Pancreas (tissue), 10 donors: ENCODE results near the gene ORAI1. TPM values are rescaled to one million over a fixed set of nuclear protein-coding genes. Genes with fewer than 3 reads are reported as not detected.

Experiments
- ATAC-seq, 4 donors: fragments of 200-7000 bp; cut with Tn5 transposase; one replicate each; pipeline versions ENCODE4 v1.8.0 to v1.9.1; 2020; ENCODE audit warnings: mild to moderate bottlenecking in 4 of 4, moderate library complexity in 4 of 4
- DNase-seq, 6 donors: peaks; one replicate each; pipeline ENCODE4 v3.0.0-alpha.2; 2020
- FAIRE-seq: peaks from 2 replicates; lab custom pipeline; 2012; peaks lifted over from hg19 to GRCh38; lab: Jason Lieb, UNC
- H3K27ac ChIP-seq, 4 donors: fragments of 200-600 bp; sonication (generic); 1 replicate in 3 of 4; 2 replicates in 1 of 4; pipeline versions ENCODE4 v1.5.0 to v1.8.0; 2020
- H3K27me3 ChIP-seq, 4 donors: fragments of 200-600 bp; one replicate each; pipeline ENCODE4 v1.8.0; 2021
- H3K36me3 ChIP-seq, 3 donors: fragments of 200-600 bp; sonication (generic) in 1 of 3; one replicate each; pipeline versions ENCODE4 v1.5.0 to v1.8.0; 2020 to 2021
- H3K4me1 ChIP-seq, 3 donors: fragments of 200-600 bp; one replicate each; pipeline ENCODE4 v1.8.0; 2021
- H3K4me3 ChIP-seq, 4 donors: fragments of 200-600 bp; sonication (generic) in 2 of 4; one replicate each; pipeline versions ENCODE4 v1.5.0 to v1.8.0; 2020 to 2021
- H3K9me3 ChIP-seq, 4 donors: fragments of 200-600 bp; one replicate each; pipeline ENCODE4 v1.8.0; 2021
- CTCF ChIP-seq, 4 donors: fragments of 200-600 bp; sonication (generic) in 3 of 4; IDR thresholded peaks; one replicate each; pipeline versions ENCODE4 v1.5.0 to v1.8.0; 2021; ENCODE audit warnings: antibody characterized with exemption in 4 of 4
- WGBS, 2 donors: extraction: QIAGEN DNeasy Blood & Tissue Kit; methylation state at CpG; one replicate each; pipeline ENCODE4 v1.1.7; 2013; 5-methylcytosine and 5-hydroxymethylcytosine counted together
- intact Hi-C, 3 donors: fragments of 100-400 bp; cut with DNase I; formaldehyde crosslinking; loops; one replicate each; pipeline versions ENCODE4 v1.11.1 to v1.14.2; 2022
- polyA plus RNA-seq, 2 donors: library from polyadenylated mRNA; stranded (reverse); fragments of 200-250 nt; gene quantifications; one replicate each; pipeline ENCODE4 v1.2.3, GENCODE V29; 2013
- total RNA-seq, 6 donors: library from RNA; stranded (reverse); fragmentation: NEBNext Ultra II Directional in 4 of 6; extraction: Animal tissue kit (Norgen Biotek cat#: 25700) in 4 of 6; gene quantifications; one replicate each; pipeline versions ENCODE4 v1.2.1 to v1.2.4, GENCODE V29; 2021 to 2023
- donor health status: healthy with polysubstance abuse.
- donor health status: DM: no; HTN: no; CAD: no; lungs with moderate emphysema.
- donor health status: DM: no; HTN: no; CAD: no.
- donor health status: control.
- donor health status: control.
- donor health status: Bipolar disorder and iron deficiency.
- donor health status: DM: yes; HTN: yes; CAD: no.
- donor health status: DM: no; HTN: no; CAD: no.
- donor health status: DM: no; HTN: no; CAD: no.
- donor health status: DM: yes; HTN: yes; CAD: no.

The ORAI1 gene
- total and polyA plus RNA-seq, 8 donors, result 2.7 to 11.3 (median 5.1) TPM

- H3K36me3 ChIP-seq, result no peaks in the 10 kb centered on the region
- no peaks in the 10 kb centered on the region for H3K9me3 ChIP-seq
- H3K27me3 ChIP-seq, result no peaks in the 10 kb centered on the region
- DNase-seq (no peak), FAIRE-seq (no peak), ATAC-seq (peak in 3 of 4 donors; percentile 31 to 51 (median 49))
- intact Hi-C loops, result no loop called here
- no peak for TF ChIP-seq CTCF (IDR thresholded peaks at IDR 0.05)
- H3K27ac ChIP-seq, result no peak overlapping the region
- 33 to 40% methylated on average over 11 of the region's 11 CpGs for WGBS, 2 donors
- no peak overlapping the region for H3K4me3 ChIP-seq
- peaks cover 0 to 6% (median 0%) of the 10 kb centered on the region in 3 donors for H3K4me1 ChIP-seq
Measured at GRCh38 chr12:121610239-121611149, 15.8 kb upstream of the ORAI1 start.

GRCh38 chr12:121611306-121611705 is 15.0 kb upstream of the ORAI1 start:
- intact Hi-C loops, result no loop called here
- Histone ChIP-seq H3K4me3 (no peak overlapping the region), H3K36me3 (no peaks in the 10 kb centered on the region), H3K9me3 (no peaks in the 10 kb centered on the region), H3K27ac (no peak overlapping the region), H3K27me3 (no peaks in the 10 kb centered on the region), H3K4me1 (peaks cover 0 to 6% (median 0%) of the 10 kb centered on the region in 3 donors)
- no peak for FAIRE-seq
- 81 to 82% methylated on average over 2 of the region's 2 CpGs for WGBS, 2 donors
- DNase-seq, result peak in 3 of 6 donors; percentile 27 to 49 (median 39)
- TF ChIP-seq CTCF (IDR thresholded peaks at IDR 0.05), result no peak
- ATAC-seq, result peak in 3 of 4 donors; percentile 40 to 59 (median 57)

- no peak for FAIRE-seq
- no peak overlapping the region for H3K27ac ChIP-seq
- no peaks in the 10 kb centered on the region for H3K36me3 ChIP-seq
- peaks cover 0 to 6% (median 0%) of the 10 kb centered on the region in 3 donors for H3K4me1 ChIP-seq
- H3K4me3 ChIP-seq, result no peak overlapping the region
- no peak for DNase-seq
- intact Hi-C loops, result no loop called here
- no peak for ATAC-seq
- no peak for TF ChIP-seq CTCF (IDR thresholded peaks at IDR 0.05)
- H3K9me3 ChIP-seq, result no peaks in the 10 kb centered on the region
- whole genome bisulfite sequencing, 2 donors, result 93 to 96% methylated on average over 7 of the region's 7 CpGs
- H3K27me3 ChIP-seq, result no peaks in the 10 kb centered on the region
Measured at GRCh38 chr12:121613462-121613861, 12.9 kb upstream of the ORAI1 start.

GRCh38 chr12:121614872-121615467 is 11.4 kb upstream of the ORAI1 start:
- ATAC-seq, result no peak
- H3K27ac ChIP-seq, result no peak overlapping the region

More at GRCh38 chr12:121614872-121615467, 11.4 kb upstream of the ORAI1 start:
- intact Hi-C loops, result no loop called here
- no peaks in the 10 kb centered on the region for H3K27me3 ChIP-seq
- DNase-seq (no peak), FAIRE-seq (no peak)
- no peaks in the 10 kb centered on the region for H3K36me3 ChIP-seq
- no peak for TF ChIP-seq CTCF (IDR thresholded peaks at IDR 0.05)
- H3K9me3 ChIP-seq, result no peaks in the 10 kb centered on the region
- no peak overlapping the region for H3K4me3 ChIP-seq
- peaks cover 0 to 6% (median 0%) of the 10 kb centered on the region in 3 donors for H3K4me1 ChIP-seq
- 81 to 85% methylated on average over 9 of the region's 9 CpGs for WGBS, 2 donors
